HG02759 (cell line): ENCODE data around the gene QKI.
"Not testable (repeated sequence)": the region's sequence is repeated elsewhere in the genome, so short reads cannot be mapped to it uniquely, and the experiment has no call there.

ENCODE experiments used
- ATAC-seq: cut with Tn5 transposase; IDR thresholded peaks from one replicate; pipeline ENCODE4 v1.9.1; 2021; ENCODE audit warnings: mild to moderate bottlenecking, moderate library complexity; ENCODE audit not compliant: unreplicated experiment

Gene QKI

DNA sequence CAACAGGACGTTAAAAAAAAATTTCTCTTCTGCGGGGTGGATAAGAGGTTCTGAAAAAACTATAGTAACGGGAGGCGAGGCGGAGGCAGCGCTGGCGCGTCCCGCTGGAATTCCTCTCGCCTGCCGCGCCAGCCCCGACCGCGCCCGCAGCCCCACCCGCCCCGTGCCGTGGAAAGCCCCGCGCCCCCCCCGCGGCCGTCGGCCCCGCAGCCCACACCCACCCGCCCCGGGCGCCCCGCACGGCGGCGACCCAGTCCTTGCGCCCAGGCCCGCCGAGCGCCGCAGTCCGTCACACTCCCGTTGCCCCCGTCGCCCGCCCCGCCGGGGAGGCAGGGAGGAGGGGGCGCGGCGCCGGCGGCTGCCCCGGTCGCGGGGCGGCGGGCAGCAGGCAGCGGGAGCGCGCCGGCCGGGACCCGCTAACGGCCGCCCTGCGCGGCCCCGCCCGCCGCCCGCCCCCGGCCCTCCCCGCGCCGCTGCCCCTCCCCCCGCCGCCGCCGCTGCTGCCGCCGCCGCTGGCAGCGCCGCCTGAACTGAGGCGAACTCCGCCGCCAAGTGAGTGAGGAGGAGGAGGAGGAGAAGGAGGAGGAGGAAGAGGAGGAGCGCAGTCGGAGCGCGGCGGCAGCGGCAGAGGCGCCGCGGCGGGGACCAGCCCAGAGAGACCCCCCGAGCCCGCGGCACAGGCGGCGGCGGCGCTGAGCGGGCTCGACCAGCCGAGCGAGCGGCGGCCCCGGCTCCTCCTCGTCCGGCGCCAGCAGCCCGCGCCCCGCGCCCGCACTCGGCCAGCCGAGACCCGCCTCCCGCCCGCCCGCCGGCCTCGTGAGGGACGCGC is at the start of gene QKI:
QKI (plus strand) TSS at position 602 of the 829 bp plus-strand sequence. CDS start 476 bp downstream, outside the sequence.
- ATAC-seq = peak; percentile 44

GRCh38 chr6:163366288-163366687 is 48.2 kb upstream of the QKI start:
- no peak for ATAC-seq

GRCh38 chr6:163367497-163368183 is 46.9 kb upstream of the QKI start:
- no peak for ATAC-seq

DNA sequence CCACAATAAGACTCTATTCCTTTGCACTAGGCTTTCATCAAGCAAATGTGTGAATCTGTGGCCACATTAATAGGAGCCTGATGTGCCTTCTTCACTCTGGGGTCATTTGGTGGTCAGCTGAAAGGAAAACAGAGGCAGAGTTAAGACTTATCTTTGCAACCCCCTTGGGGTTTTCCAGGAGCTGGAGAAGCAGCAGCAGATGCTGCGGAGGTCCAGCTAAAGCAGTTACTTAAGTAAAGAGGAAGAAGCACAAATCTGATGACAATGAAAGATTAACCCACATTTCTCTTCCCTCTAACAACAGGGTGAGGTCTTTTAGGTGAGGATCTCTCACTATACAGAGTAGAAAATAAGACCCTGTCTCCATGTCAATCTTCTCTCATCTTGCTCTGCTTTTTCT is 45.4 kb upstream of the QKI start:
- ATAC-seq = no peak

- ATAC-seq = no peak
Observed at GRCh38 chr6:163369628-163370365, 44.7 kb upstream of the QKI start.

DNA sequence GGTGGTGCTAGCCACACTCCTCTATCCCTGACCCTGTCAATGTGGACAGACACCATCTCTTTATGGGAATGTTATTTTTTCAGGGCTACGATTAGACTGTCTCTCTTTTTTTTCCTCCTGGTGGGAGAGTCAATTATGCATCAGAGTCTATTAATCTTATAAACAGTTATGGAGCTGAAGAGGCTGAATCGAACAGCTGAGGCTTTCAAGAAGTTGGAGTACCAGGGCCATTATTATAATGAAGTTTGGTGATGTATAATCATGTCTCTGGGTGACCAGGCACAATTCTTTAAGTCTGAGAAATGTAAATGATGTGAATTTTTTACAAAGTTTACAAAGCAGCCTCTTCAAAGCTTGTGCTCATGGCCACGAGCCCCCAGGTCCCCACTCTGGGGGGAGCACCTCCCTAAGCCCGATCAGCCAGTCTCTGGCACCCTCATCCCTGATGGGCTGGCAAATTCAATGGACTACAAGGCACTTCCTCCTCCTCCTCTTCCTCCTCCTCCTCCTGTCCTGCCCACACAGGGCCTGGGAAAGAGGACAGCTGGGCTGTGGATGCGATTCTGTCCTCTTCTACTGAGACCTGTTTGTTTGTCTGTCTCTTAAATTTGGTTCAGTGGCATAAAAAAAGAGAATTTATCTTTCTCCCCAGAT is 43.9 kb upstream of the QKI start:
- no peak for ATAC-seq

DNA sequence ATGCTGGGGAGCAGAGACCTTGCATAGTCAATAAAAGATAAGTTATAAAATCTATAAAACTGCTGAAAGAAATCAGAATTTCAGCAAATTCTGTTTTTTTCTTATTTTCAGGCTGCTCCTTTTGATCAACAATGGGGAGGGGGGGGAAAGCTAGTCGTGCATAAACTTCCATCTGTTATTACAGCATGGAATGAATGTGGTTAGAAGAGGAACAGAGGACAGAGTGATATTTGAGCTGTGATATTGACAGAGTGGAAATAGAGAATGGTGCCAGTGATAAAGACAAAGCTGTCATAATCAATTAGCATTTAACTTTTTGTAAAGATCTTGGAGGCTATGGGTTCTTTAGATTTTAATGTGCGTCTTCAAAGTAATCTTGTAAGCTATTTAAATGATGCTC is 43.4 kb upstream of the QKI start:
- ATAC-seq = no peak

DNA sequence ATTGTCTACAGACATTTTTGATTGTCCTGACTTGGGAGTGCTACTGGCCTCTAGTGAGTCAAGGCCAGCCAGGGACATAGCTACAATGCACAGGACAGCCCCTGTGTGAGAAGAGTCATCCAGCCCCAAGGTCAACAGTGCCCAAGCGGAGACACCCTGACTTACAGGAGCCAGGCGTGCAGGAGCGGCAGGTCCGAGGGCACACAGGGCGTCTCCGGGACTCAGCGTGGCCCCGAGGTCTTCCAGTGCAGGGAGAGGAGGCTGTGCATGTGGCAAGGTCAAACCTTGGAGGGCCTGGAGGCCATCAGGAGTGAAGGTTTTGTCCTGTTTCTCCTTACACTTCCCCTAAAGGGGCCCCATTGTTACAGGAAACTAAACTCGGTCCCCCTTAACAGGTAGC is 41.3 kb upstream of the QKI start:
- ATAC-seq = no peak

GRCh38 chr6:163375361-163375760 is 39.2 kb upstream of the QKI start:
- ATAC-seq = no peak

DNA sequence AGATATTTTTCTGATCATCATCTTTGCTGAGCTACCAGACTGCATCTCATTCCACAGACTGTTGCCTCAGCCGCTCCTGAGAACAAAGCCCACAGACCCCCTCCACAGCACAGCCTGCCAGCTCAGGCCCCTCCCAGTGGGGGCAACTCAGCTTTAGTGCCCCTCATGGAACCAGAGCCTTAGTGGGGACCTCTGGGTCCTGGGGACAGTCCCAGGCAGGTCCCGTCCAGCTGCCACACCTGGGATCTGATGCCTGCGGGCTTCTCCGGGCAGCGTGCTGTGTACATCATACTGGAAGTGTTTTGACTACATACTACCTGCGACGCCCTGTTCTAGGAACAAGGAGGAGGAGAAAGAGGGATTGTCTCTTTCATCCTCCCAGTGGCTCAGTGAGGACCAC is 38.3 kb upstream of the QKI start:
- ATAC-seq = no peak

- no peak for ATAC-seq
Observed at GRCh38 chr6:163377561-163377960, 37.0 kb upstream of the QKI start.

GRCh38 chr6:163380216-163380615 is 34.3 kb upstream of the QKI start:
- ATAC-seq = no peak

DNA sequence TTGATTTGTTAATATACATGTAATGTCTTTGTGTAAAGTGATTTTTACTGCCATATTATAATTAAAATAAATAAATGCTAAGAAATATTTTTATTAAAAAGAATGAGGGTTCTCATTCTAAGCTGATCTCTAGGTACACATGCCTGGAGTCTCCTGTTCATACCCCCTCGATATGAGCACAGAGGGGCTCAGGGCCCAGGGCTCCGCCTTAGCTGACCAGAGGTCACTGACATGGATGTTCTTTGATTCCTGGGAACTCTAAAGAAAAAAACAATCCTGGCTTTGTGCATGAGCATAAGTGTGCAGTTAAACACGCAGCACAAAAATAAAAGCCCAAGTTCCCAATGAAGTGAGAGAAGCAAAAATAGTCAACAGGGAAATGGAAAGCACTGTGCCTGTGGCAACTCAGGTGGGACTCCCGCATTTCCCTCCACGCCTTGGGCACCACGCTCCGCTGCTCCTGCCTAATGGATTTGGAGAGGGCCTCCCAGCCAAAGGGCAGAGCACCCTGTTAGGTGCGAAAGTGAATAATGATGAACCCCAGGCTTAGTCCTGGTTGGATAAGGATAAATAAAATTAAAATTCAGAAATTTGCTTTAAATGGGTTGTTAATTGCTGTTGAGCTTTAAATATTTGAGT is 33.3 kb upstream of the QKI start:
- no peak for ATAC-seq

DNA sequence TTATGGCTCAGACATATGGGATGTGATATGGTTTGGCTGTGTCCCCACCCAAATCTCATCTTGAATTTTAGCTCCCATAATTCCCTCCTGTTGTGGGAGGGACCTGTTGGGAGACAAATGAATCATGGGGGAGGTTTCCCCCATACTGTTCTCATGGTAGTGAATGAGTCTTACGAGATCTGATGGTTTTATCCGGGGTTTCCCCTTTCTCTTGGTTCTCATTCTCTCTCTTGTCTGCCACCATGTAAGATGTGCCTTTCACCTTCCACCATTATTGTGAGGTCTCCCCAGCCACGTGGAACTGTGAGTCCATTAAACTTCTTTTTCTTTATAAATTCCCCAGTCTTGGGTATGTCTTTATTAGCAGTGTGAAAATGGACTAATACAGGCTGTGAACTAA is 31.1 kb upstream of the QKI start:
- not testable (repeated sequence) for ATAC-seq

- ATAC-seq = no peak
Observed at GRCh38 chr6:163383912-163384311, 30.6 kb upstream of the QKI start.

DNA sequence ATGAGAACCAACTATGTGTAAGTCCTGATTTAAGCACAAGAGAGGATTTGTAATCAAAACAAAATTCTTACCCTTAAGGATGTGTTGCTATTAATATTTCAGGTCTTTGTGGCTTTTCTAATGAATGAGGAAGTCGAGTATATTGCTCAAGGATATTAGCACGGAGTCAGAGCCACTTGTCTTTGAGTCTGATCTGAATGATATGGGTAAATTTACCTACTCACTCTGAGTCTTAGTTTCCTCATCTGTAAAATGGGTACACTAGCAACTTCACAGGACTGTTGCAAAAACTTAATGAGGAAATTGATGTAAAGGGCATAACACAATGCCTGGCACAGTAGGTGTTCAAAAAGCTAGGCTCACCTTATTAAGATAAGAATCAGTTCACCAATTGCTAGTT is 30.0 kb upstream of the QKI start:
- no peak for ATAC-seq

GRCh38 chr6:163385503-163385902 is 29.0 kb upstream of the QKI start:
- ATAC-seq = not testable (repeated sequence)

DNA sequence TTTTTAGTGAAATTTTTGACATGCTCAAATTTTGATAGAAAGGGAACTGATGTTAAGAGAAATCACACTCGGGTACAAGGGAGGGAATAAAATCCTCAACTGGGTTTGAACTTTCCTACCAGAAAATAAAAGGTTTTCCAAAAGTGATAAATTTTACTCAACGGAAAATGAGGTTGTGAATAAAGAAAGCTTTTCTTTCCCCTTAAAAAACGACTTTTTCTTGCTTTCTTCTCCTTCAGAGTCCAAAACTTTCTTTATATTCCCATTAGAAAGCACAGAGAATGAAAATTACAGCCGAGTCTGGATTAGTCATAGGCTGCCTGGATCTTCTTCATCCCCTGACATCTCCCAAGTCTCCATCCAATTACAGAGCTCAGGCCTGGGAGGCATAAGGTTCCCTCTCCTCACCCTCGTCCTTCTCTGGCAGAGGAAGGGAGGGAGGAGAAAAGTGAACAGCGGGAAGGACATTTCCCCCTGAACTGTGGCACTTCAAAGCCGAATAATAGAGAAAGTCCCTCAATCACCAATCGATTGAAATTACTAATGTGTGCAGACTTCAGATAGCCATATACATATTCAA is 28.1 kb upstream of the QKI start:
- ATAC-seq = no peak

DNA sequence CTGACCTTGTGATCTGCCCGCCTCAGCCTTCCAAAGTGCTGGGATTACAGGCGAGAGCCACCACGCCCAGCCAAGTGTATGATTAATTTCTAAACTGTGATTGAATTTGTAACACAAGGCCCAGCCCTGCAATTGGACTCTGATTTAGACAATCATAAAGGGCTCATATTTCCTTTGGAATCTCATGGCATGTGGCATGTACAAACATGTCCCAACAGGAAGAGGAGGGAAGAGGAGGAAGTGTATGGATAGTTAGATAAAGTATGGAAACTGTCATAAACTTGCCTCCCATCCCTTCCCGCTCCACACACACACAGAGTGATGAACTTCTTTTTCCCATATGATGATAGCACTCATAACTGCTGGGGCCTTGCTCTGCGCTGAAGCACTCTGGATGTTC is 27.2 kb upstream of the QKI start:
- ATAC-seq = no peak

DNA sequence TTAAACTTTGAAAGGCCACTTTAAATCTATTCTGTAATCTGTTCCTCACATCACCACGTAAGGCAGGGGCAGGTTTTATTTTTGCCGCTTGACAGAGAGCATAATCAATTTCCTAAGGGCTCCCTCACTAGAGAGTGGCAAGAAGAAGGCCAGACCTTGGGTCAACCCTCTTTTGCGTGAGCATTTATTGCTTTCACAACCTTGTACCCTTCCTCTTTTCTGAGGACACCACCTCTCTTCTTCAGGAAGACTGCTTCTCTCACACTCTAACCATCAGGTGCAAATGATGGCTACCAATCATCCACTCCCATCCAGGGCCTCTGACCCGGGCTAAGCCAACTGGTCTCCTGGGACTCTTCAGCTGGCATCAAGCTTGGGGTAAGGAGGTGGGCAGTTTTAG is 25.2 kb upstream of the QKI start:
- no peak for ATAC-seq
